B cell (primary cell): ENCODE data around the gene ZNF277.

Experiments used
- EZH2 ChIP-seq: IDR thresholded peaks from 2 replicates; pipeline ENCODE4 v1.6.1; 2012; ENCODE audit warnings: borderline replicate concordance, low read depth, mild to moderate bottlenecking, moderate library complexity, low read length; ENCODE audit not compliant: insufficient read depth, poor library complexity, severe bottlenecking
- TF ChIP-seq, protein P1 (sequence below): fragments of 200-600 bp; IDR thresholded peaks from one replicate; pipeline ENCODE4 v1.8.0; 2022; ENCODE audit warnings: antibody characterized with exemption, mild to moderate bottlenecking

DNA sequence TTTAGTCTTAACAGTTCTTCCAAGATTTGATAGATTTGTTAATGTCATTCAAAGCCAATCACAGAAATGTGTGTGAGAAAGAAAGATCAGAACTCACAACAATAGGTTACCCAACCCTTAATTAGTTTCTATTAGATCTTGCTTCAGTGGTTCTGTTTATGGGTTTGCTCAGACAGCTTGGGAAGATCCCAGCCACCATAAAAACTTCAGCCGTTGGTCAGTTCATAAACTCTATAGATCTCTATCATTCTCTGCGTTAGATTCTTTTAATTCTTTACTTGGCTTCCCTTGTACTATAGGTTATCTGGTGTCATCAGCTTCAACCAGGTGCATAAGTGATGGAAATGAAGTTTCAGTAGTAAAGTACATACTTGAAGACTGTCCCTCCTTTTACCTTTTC lies 54.4 kb downstream of the ZNF277 start:
- TF ChIP-seq, protein P1, sequence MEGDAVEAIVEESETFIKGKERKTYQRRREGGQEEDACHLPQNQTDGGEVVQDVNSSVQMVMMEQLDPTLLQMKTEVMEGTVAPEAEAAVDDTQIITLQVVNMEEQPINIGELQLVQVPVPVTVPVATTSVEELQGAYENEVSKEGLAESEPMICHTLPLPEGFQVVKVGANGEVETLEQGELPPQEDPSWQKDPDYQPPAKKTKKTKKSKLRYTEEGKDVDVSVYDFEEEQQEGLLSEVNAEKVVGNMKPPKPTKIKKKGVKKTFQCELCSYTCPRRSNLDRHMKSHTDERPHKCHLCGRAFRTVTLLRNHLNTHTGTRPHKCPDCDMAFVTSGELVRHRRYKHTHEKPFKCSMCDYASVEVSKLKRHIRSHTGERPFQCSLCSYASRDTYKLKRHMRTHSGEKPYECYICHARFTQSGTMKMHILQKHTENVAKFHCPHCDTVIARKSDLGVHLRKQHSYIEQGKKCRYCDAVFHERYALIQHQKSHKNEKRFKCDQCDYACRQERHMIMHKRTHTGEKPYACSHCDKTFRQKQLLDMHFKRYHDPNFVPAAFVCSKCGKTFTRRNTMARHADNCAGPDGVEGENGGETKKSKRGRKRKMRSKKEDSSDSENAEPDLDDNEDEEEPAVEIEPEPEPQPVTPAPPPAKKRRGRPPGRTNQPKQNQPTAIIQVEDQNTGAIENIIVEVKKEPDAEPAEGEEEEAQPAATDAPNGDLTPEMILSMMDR = no peak
- no peak for TF ChIP-seq EZH2
